ENCODE results near the gene ERI3.

DNA sequence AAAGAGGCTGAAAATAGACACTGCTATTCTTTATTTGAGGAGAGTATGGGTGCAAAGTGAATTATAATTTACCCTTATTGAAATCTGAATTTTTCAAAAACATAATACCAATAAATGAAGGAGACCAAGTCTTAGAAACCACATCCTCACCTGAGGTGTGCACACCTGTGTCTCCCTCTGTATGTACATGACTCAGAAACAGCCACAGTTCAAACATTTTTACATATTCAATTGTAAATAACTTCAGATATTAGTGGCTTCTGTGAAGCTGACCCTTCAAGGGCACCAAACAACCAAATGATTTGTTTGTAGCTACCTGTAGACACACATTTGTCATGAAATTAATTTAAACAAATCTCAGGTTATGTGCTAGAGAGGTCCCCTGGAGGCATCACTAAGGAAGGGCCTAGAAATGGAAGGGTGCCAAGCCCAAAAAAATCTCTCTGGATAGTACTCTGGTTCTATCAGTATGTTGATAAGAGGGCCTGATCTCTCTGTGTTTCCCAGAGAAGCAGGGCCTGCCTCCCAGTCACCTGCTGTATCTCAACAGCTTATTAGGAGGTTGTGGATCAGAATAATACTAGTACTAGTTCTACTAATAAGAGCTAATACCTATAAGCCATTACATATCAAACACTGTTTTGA lies 28.1 kb downstream of the ERI3 start:
- TF ChIP-seq, protein P1, sequence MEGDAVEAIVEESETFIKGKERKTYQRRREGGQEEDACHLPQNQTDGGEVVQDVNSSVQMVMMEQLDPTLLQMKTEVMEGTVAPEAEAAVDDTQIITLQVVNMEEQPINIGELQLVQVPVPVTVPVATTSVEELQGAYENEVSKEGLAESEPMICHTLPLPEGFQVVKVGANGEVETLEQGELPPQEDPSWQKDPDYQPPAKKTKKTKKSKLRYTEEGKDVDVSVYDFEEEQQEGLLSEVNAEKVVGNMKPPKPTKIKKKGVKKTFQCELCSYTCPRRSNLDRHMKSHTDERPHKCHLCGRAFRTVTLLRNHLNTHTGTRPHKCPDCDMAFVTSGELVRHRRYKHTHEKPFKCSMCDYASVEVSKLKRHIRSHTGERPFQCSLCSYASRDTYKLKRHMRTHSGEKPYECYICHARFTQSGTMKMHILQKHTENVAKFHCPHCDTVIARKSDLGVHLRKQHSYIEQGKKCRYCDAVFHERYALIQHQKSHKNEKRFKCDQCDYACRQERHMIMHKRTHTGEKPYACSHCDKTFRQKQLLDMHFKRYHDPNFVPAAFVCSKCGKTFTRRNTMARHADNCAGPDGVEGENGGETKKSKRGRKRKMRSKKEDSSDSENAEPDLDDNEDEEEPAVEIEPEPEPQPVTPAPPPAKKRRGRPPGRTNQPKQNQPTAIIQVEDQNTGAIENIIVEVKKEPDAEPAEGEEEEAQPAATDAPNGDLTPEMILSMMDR (IDR thresholded peaks at IDR 0.05) = no peak
- TF ChIP-seq EZH2phosphoT487 (IDR thresholded peaks at IDR 0.05) = no peak
- TF ChIP-seq EZH2 (IDR thresholded peaks at IDR 0.05) = no peak
